ENCODE measurements around the gene BICDL2. TPM values are rescaled to one million over a fixed set of nuclear protein-coding genes. Genes with fewer than 3 reads are reported as not detected.
A peak's percentile ranks its signal among the peaks of the same experiment; 100 is the strongest.

The BICDL2 gene
- total and polyA plus RNA-seq, 2 donors = 0.38 to 6.0 TPM

- Histone ChIP-seq H3K4me1 (ENCODE audit: control insufficient read depth in 2 of 2, insufficient read depth in 2 of 2, low read length in 2 of 2) (peaks cover 43 to 66% of the 10 kb centered on the region in 2 donors), H3K27me3 (ENCODE audit: control insufficient read depth in 2 of 2, insufficient read depth in 1 of 2, low read length in 1 of 2) (peaks cover 30 to 47% of the 10 kb centered on the region in 2 donors), H3K27ac (ENCODE audit: low read depth in 1 of 2, low read length in 1 of 2) (peak within 1 kb of the TSS; percentile 85 to 92), H3K4me3 (ENCODE audit: low read length in 2 of 2) (peak within 1 kb of the TSS; percentile 79 to 85), H3K9me3 (ENCODE audit: control insufficient read depth in 2 of 2, insufficient read depth in 1 of 2, low read length in 1 of 2) (peaks cover 0 to 24% of the 10 kb centered on the region in 2 donors), H3K36me3 (ENCODE audit: control insufficient read depth in 2 of 2, insufficient read depth in 2 of 2, low read length in 1 of 2) (peaks cover 16 to 21% of the 10 kb centered on the region in 2 donors)
- 2% methylated on average over 69 of the region's 69 CpGs for WGBS
- DNase-seq (ENCODE audit: low read depth in 6 of 9, low spot score in 9 of 9) = peak; percentile 96 to 99 (median 98)
These were observed 12.9 kb downstream of the BICDL2 start, which contains the start of the genes HCFC1R1 and THOC6 for GRCh38 chr16:3023669-3024478. Gene HCFC1R1 (minus strand): TSS chr16:3023942. CDS start chr16:3023941, 1 bp downstream. Gene THOC6 (plus strand): TSS chr16:3024035. CDS start chr16:3024327, 292 bp downstream.

- H3K27ac ChIP-seq (ENCODE audit: low read depth in 1 of 2, low read length in 1 of 2) = peak overlapping the region; percentile 85 to 92
- H3K4me1 ChIP-seq (ENCODE audit: control insufficient read depth in 2 of 2, insufficient read depth in 2 of 2, low read length in 2 of 2) = peaks cover 40 to 61% of the 10 kb centered on the region in 2 donors
- WGBS = 64% methylated on average over 6 of the region's 6 CpGs
- H3K27me3 ChIP-seq (ENCODE audit: control insufficient read depth in 2 of 2, insufficient read depth in 1 of 2, low read length in 1 of 2) = peaks cover 30 to 47% of the 10 kb centered on the region in 2 donors
- no peak for DNase-seq (ENCODE audit: low read depth in 6 of 9, low spot score in 9 of 9)
- peak overlapping the region; percentile 79 to 85 for H3K4me3 ChIP-seq (ENCODE audit: low read length in 2 of 2)
- peaks cover 16 to 21% of the 10 kb centered on the region in 2 donors for H3K36me3 ChIP-seq (ENCODE audit: control insufficient read depth in 2 of 2, insufficient read depth in 2 of 2, low read length in 1 of 2)
- peaks cover 0 to 19% of the 10 kb centered on the region in 2 donors for H3K9me3 ChIP-seq (ENCODE audit: control insufficient read depth in 2 of 2, insufficient read depth in 1 of 2, low read length in 1 of 2)
These were observed 13.4 kb downstream of the BICDL2 start for GRCh38 chr16:3023415-3023668.

GRCh38 chr16:3022684-3023414 lies 13.9 kb downstream of the BICDL2 start:
- H3K27ac ChIP-seq (ENCODE audit: low read depth in 1 of 2, low read length in 1 of 2) = peak overlapping the region; percentile 53 to 68
- H3K9me3 ChIP-seq (ENCODE audit: control insufficient read depth in 2 of 2, insufficient read depth in 1 of 2, low read length in 1 of 2) = peaks cover 0 to 19% of the 10 kb centered on the region in 2 donors
- H3K4me1 ChIP-seq (ENCODE audit: control insufficient read depth in 2 of 2, insufficient read depth in 2 of 2, low read length in 2 of 2) = peaks cover 40 to 62% of the 10 kb centered on the region in 2 donors
- DNase-seq (ENCODE audit: low read depth in 6 of 9, low spot score in 9 of 9) = no peak
- WGBS = 78% methylated on average over 8 of the region's 8 CpGs
- peaks cover 16 to 21% of the 10 kb centered on the region in 2 donors for H3K36me3 ChIP-seq (ENCODE audit: control insufficient read depth in 2 of 2, insufficient read depth in 2 of 2, low read length in 1 of 2)
- H3K27me3 ChIP-seq (ENCODE audit: control insufficient read depth in 2 of 2, insufficient read depth in 1 of 2, low read length in 1 of 2) = peaks cover 34 to 50% of the 10 kb centered on the region in 2 donors
- H3K4me3 ChIP-seq (ENCODE audit: low read length in 2 of 2) = peak overlapping the region in 1 of 2 donors; percentile 79

GRCh38 chr16:3022208-3022683 lies 14.5 kb downstream of the BICDL2 start:
- peaks cover 38 to 59% of the 10 kb centered on the region in 2 donors for H3K4me1 ChIP-seq (ENCODE audit: control insufficient read depth in 2 of 2, insufficient read depth in 2 of 2, low read length in 2 of 2)
- H3K4me3 ChIP-seq (ENCODE audit: low read length in 2 of 2) = no peak overlapping the region
- DNase-seq (ENCODE audit: low read depth in 6 of 9, low spot score in 9 of 9) = peak in 1 of 9 donors; percentile 41
- 61% methylated on average over 8 of the region's 8 CpGs for WGBS
- peaks cover 0 to 20% of the 10 kb centered on the region in 2 donors for H3K9me3 ChIP-seq (ENCODE audit: control insufficient read depth in 2 of 2, insufficient read depth in 1 of 2, low read length in 1 of 2)
- peaks cover 14 to 16% of the 10 kb centered on the region in 2 donors for H3K36me3 ChIP-seq (ENCODE audit: control insufficient read depth in 2 of 2, insufficient read depth in 2 of 2, low read length in 1 of 2)
- H3K27me3 ChIP-seq (ENCODE audit: control insufficient read depth in 2 of 2, insufficient read depth in 1 of 2, low read length in 1 of 2) = peaks cover 40 to 56% of the 10 kb centered on the region in 2 donors
- H3K27ac ChIP-seq (ENCODE audit: low read depth in 1 of 2, low read length in 1 of 2) = peak overlapping the region; percentile 55 to 69

- peak overlapping the region; percentile 38 to 60 for H3K4me3 ChIP-seq (ENCODE audit: low read length in 2 of 2)
- peaks cover 0 to 16% of the 10 kb centered on the region in 2 donors for H3K9me3 ChIP-seq (ENCODE audit: control insufficient read depth in 2 of 2, insufficient read depth in 1 of 2, low read length in 1 of 2)
- peaks cover 42 to 61% of the 10 kb centered on the region in 2 donors for H3K27me3 ChIP-seq (ENCODE audit: control insufficient read depth in 2 of 2, insufficient read depth in 1 of 2, low read length in 1 of 2)
- DNase-seq (ENCODE audit: low read depth in 6 of 9, low spot score in 9 of 9) = peak in 3 of 9 donors; percentile 61 to 76 (median 64)
- H3K27ac ChIP-seq (ENCODE audit: low read depth in 1 of 2, low read length in 1 of 2) = peak overlapping the region; percentile 55 to 69
- peaks cover 8 to 10% of the 10 kb centered on the region in 2 donors for H3K36me3 ChIP-seq (ENCODE audit: control insufficient read depth in 2 of 2, insufficient read depth in 2 of 2, low read length in 1 of 2)
- H3K4me1 ChIP-seq (ENCODE audit: control insufficient read depth in 2 of 2, insufficient read depth in 2 of 2, low read length in 2 of 2) = peaks cover 38 to 59% of the 10 kb centered on the region in 2 donors
- WGBS = 28% methylated on average over 25 of the region's 25 CpGs
These were observed 15.1 kb downstream of the BICDL2 start for GRCh38 chr16:3021449-3022207.

- Histone ChIP-seq H3K4me3 (ENCODE audit: low read length in 2 of 2) (peak overlapping the region; percentile 38 to 60), H3K27ac (ENCODE audit: low read depth in 1 of 2, low read length in 1 of 2) (peak overlapping the region; percentile 7 to 87), H3K9me3 (ENCODE audit: control insufficient read depth in 2 of 2, insufficient read depth in 1 of 2, low read length in 1 of 2) (peaks cover 0 to 12% of the 10 kb centered on the region in 2 donors), H3K4me1 (ENCODE audit: control insufficient read depth in 2 of 2, insufficient read depth in 2 of 2, low read length in 2 of 2) (peaks cover 38 to 59% of the 10 kb centered on the region in 2 donors), H3K27me3 (ENCODE audit: control insufficient read depth in 2 of 2, insufficient read depth in 1 of 2, low read length in 1 of 2) (peaks cover 42 to 67% of the 10 kb centered on the region in 2 donors), H3K36me3 (ENCODE audit: control insufficient read depth in 2 of 2, insufficient read depth in 2 of 2, low read length in 1 of 2) (peaks cover 0 to 2% of the 10 kb centered on the region in 2 donors)
- peak in 1 of 9 donors; percentile 24 for DNase-seq (ENCODE audit: low read depth in 6 of 9, low spot score in 9 of 9)
- WGBS = under 1% methylated on average over 57 of the region's 57 CpGs
These were observed 15.9 kb downstream of the BICDL2 start for GRCh38 chr16:3020604-3021448.

- Histone ChIP-seq H3K27ac (ENCODE audit: low read depth in 1 of 2, low read length in 1 of 2) (peak within 1 kb of the TSS; percentile 7 to 87), H3K4me1 (ENCODE audit: control insufficient read depth in 2 of 2, insufficient read depth in 2 of 2, low read length in 2 of 2) (peaks cover 38 to 58% of the 10 kb centered on the region in 2 donors), H3K4me3 (ENCODE audit: low read length in 2 of 2) (peak within 1 kb of the TSS; percentile 41 to 60), H3K9me3 (ENCODE audit: control insufficient read depth in 2 of 2, insufficient read depth in 1 of 2, low read length in 1 of 2) (peaks cover 0 to 12% of the 10 kb centered on the region in 2 donors), H3K27me3 (ENCODE audit: control insufficient read depth in 2 of 2, insufficient read depth in 1 of 2, low read length in 1 of 2) (peaks cover 42 to 72% of the 10 kb centered on the region in 2 donors), H3K36me3 (ENCODE audit: control insufficient read depth in 2 of 2, insufficient read depth in 2 of 2, low read length in 1 of 2) (peaks cover 0 to under 1% of the 10 kb centered on the region in 2 donors)
- DNase-seq (ENCODE audit: low read depth in 6 of 9, low spot score in 9 of 9) = peak in 2 of 9 donors; percentile 62 to 76
- WGBS = 1% methylated on average over 49 of the region's 49 CpGs
These were observed 16.5 kb downstream of the BICDL2 start, which contains the start of gene TNFRSF12A for GRCh38 chr16:3020247-3020603. Gene TNFRSF12A (plus strand): TSS chr16:3020368. CDS start chr16:3020398, 30 bp downstream.
